NCI-H146 (cell line): ENCODE data around the gene KCNQ1OT1.

Source experiments
- DNase-seq: peaks from one replicate; lab custom pipeline; 2025; lab: John Stamatoyannopoulos, UW

KCNQ1OT1 gene

DNA sequence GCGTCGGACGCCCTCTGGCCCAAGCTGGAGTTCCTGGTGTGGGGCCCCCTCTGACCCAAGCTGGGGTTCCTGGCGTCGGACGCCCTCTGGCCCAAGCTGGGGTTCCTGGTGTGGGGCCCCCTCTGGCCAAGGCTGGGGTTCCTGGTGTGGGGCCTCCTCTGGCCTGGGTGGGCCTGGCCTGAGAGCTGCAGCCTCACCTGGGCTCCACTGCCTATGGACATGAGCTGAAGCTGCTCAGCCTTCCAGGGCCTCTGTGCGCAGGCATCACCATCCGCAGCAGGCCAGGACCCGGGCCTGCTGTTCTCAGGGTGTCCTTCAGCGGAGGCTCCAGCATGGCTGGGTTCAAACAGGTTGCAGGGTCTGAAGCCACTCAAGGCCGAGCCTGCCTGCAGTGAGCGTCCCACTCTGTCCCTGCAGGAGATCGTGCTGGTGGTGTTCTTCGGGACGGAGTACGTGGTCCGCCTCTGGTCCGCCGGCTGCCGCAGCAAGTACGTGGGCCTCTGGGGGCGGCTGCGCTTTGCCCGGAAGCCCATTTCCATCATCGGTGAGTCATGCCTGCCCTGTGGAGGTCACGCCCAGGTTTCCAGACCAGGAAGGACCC, 129.5 kb downstream of the KCNQ1OT1 start:
- DNase-seq, result no peak

DNA sequence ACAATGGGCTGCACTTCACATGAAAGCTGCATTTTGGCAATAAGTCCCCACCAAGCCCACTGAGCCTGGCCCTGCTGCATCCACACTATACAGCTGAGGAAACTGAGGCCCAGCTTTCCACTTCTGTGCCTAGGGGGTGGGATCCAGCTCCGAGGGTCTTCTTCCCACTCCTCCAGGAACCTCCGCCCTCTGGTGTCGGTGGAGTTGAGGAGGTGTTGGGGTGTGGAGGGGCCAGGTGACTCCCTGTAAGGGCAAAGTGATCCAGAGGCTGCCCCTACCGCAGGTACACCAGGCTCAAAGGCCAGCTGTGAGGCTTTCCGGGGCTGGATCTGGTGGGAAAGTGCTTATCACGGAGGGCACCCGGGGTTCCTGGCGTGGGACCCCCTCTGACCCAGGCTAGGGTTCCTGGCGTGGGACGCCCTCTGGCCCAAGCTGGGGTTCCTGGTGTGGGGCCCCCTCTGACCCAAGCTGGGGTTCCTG, 130.0 kb downstream of the KCNQ1OT1 start:
- DNase-seq, result no peak

DNA sequence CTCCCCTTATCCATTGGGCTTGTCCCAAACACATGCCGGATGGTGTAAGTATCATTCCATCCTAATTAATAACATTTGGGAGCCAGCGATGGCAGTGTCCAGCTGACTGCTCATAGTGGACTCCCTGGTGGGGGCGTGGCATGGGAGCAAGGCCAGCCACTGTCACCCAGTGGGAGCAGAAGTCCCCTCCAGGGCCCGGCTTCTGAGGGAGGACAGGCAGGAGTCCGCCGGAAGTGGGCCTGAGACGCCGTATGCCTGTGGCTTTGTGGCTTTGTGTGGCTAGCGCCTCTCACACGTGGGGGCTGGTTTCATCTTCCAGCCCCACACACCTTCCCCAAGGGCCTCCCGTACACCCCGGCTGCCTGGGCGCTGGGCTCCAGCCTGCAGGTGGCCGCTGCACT, 130.5 kb downstream of the KCNQ1OT1 start:
- DNase-seq, result no peak

DNA sequence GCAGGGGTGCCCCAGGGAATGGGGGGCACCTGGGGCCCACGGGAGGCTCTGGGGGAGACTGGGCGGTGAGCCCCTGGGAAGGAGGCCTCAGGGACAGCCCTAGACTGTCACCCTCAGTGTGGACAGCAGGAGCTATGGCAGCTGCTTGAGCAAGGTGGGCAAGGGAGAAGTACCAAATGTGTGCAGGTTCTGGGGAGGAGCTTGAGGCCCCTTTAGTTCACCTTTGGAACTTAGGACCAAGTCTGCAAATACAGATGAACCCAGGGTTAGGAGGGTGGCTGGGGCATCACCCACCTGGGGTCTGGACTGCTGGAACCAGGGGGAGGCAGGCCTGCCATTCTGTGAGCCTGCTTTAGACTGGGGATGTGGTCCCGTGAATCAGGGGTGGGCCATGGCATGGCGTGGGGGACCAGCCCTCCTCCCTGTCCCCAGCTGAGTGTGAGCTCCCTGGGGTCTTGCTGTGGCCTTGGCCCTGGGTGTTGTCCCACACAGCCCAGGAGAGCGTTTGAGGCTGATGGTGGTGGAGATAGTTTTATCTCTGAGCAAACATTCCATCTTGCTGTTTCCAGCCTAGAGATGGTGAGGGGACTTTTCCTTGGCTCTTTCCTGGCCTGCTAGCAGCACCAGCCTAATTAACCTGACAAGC, 132.6 kb downstream of the KCNQ1OT1 start:
- DNase-seq, result no peak

DNA sequence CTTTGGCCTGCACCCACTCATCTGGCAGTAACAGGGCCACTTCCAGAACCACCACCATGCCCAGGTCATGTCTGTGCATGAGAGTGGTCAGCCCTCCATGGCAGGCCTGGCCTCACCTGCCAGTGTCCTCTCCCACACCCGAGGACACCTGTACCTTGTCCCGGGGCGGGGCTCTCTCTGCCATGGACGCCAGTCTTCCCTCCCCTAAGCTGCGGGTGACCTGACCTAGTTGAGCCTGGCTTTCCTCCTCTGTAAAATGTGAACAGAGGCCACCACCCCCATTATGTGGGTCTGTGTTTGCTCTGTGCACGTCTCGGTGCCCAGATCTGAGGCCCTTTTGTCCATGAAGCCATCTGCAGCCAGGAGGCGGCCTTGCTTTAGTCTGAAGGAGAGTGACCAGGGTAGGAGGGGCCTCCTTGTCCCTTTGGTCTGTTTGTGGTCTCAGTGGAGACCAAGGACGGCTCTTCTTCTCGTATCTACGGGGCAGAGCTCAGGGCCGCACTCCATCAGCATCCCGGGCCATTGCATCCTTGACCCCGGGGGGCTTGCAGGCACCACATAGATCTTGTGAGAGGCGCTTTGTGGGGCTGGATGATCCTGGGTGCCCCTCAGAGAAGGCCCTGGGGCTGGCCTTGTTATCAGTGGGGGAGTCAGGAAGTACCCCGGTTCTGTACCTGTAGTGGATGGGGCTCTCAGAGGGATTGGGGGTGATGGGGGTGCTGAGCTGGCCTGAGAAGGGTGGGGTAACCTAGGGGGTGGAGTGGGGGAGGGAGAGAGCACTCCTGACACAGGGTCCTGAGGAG, 133.4 kb downstream of the KCNQ1OT1 start:
- DNase-seq, result no peak

DNA sequence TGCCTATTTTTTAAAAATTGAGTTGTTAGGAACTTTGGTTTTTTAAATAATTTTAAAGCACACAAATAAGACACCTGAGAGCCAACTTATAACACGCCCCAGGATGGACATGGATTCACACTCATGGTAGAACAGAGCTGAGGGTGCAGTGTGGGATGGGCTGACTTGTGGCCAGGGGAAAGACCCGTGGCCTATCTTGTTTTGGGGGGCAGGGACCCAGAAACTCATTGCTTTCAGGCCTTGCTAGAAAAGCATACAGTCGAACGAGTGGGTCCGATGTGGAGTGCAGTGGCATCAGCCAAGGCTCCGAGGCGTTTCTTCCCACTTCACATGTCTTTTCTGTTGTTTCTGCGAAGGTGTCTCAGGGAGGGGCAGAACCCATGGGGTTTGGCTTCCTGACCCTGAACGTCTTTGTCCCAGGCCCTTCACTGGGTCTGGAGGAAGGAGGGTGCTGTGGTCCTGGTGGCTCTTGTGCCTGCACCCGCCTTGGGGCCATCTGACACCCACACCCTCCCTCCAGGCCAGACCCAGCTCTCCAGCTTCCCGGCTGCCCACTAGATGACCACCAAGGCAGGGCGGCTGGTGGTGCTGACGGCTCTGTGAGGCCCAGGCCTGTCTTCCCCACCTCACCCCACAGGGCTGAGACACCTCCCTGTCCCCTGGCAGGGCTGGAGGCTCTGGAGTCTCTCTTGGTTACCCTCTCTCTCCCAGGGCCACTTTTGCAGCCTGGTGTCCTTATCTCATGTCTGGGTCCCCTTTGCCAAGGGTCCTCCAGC, 134.2 kb downstream of the KCNQ1OT1 start:
- DNase-seq, result no peak

DNA sequence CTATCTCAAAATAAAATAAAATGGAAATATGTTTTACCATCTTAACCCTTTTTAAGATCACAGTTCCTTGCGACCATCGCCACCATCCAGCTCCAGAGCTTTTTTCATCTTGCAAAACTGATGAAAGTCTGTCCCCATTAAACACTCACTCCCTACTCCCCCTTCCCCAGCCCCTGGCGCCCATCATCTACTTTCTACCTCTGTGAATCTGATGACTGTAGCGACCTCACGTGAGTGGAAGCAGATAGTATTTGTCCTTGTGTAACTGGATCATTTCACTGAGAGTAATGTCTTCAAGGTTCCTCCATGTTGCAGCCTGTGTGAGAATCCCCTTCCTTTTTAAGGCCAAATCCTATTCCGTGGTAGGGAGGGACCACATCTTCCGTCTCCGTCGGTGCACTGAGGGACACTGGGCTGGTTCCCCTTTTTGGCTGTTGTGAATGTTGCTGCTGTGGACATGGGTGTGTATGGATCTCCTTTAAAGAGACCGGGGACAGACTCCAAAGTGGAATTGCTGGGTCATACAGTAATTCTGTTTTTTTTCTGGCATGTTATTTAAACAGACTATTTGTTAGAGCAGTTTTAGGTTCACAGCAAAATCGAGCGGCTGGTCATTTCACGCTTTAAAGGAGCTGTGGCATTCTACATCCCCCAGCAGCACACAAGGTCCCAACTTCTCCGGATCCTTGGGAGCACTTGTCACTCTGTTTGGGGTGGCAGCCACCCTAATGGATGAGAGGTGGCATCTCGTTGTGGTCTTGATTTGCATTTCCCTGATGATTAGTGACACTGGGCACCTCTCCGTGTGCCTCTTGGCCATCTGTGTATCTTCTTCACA, 135.0 kb downstream of the KCNQ1OT1 start:
- no peak for DNase-seq

DNA sequence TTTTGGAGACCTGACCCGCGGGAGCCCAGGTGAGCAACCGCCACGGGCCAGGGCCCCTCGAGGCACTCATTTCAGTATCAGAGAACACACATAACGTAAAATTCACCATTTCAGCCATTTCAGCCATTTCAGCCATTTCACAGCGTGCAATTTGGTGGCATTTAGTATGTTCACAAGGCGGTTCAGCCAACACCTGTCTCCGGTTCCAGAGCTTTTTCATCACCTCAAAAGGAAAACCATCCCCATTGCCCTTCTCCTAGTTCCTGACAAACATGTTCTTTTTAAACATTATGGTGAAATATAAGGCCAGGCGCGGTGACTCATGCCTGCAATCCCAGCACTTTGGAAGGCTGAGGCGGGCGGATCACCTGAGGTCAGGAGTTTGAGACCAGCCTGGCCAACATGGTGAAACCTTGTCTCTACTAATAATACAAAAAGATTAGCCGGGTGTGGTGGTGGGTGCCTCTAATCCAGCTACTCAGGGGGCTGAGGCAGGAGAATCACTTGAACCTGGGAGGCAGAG, 135.7 kb downstream of the KCNQ1OT1 start:
- DNase-seq, result no peak

DNA sequence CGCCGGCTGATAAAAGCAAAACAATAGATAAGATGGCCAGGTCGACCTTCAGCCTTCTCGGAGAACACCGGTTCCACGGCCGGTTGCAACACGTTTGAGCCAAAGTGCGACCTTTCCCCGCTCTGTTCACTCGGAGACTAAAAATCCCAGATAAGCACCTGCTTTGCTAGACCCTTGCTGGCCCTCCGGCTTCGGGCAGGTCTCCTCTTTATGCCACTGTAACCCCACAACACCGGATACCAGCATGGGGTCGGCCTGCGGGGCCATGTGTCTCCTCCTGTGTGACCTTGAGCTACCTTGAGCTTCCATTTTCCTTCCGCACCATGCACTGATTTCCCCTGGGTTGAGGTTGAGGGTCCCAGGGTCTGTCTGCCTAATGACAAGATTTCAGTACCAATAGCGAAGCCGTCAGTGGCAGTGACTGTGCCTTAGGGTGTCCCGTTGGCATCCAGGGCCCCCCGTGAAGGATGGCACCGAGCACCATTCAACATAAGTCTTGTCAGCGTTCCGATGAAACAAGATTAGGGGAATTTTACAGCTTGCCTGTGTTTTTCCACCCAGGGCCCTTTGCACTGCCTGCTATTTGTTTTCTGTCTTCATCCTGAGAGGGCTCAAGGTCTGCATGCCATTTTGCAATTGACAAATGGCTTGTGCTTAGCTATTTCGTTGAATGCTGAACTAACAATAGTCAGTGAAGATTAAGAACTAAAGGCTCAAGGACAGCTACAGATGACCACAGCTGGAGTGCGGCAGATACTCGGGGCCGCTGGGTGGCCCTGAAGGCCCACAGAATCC, 136.4 kb downstream of the KCNQ1OT1 start:
- no peak for DNase-seq

DNA sequence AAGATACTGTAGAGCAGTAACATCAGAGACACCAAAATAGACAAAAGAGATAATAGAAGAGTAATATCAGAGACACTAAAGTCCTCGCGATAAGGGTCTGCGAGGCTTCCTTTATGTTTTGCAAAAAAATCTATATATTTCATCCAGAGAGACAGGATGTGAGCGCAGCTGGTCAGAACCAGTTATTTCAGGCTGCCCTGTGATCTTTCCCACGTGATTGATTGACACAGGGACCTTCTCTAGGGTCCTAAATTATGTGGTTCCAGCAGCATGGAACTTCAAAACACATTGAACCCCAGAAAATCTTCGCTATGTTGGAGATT, 136.9 kb downstream of the KCNQ1OT1 start:
- DNase-seq, result no peak

DNA sequence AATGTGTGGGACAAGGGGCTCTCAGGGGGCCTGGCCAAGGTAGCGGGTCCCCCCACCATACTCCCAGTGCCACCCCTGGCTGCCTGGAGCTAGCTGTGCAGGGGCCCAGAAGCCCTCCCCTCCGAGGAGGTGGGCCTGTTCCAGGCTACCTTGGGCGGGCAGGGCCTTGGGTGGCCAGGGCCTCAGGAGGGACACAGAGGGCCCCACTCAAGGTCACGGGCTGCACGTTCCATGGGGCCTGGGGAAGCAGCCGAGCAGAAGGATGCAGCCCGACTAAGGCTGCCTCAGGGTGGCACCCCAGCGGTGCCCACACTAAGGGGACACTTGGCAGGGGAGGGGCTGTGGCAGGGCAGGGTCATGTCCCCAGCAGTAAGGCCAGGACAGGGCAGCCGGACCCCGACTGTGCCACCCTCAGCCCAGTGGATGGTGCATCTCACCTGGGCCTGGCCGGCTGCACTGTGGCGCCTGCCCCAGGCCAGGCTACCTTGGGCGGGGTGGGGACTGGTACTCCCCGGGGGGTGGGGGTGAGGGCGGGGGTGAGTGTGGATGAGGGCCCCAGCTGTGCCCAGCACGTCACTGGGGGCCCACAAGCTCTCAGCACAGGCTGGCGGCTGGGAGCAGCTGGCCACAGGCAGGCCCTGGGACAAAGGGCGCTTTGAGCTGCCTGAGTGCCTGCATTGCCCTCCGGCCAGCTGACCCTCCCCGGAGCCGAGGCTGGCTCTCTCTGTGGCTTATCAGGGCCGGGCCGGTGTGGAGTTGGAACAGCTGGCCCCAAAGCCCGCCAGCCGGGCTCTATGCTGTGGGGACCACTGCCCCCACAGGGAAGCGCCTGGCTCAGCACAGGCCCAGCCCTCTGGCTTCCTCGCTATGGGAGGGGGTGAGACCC, 137.9 kb downstream of the KCNQ1OT1 start:
- no peak for DNase-seq

DNA sequence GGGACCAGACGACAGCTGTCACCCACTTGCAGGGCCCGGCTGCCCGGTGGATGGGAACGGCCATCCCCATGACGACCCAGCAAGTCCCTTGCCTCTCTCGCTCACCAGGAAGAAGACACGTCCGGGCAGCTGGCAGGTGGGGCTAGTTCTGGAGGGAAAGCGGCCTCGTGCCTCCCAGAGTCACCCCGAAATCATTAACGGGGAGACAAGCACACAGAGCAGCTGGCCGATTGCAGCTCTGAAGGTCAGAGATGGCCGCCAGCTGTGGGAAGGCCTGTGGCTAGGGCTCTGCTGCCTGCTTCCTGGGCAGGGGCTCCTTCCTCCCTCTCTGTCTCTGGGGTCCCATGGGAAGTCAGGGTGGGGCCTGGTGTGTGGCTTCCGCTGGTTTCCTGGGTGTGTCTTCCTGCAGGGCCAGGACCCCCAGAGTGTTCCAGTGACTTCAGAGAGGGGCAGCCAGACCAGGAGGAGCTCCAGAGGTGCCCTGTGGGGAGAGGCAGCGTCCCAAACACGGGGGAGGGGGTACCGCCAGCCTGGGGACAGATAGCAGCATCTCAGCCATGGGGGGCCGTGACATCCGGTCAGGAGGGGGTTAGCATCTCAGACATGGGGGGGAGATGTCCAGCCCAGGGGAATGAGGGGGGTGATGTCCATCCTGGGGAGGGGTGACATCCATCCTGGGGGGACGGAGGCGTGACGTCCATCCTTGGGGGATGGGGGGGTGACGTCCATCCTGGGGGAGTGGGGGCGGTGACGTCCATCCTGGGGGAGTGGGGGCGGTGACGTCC, 140.1 kb downstream of the KCNQ1OT1 start:
- no peak for DNase-seq

DNA sequence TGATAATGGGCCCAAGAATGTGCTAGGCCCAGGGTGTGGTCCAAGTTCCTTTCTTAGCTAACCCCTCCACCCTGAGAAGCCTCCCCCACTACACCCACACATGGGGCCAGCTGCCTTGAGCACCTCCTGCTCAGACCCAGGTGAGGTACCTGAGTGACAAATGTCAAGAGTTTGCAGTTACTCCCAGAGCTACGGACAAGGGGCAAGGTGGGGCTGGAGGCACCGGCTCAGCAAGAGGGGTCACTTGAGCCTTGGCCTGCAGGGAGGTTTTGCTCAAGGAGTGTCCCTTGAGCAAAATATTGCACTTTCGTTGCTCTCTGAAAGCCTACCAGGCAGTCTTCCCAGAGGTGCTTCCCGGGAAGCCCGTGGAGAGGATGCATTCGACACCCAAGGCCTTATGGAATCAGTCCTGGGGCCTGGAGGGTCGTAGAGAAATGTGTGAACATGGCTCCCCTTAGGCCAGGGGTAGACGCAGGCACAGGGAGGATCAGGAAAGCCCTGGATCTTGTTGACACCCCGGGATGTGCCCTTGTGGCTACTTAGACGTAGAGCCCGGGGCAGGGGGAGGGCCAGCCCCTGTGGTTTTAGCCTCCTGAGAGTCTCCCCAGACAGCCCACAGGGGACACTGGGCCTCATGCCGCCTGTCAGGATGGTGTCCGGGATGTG, 140.8 kb downstream of the KCNQ1OT1 start:
- no peak for DNase-seq

DNA sequence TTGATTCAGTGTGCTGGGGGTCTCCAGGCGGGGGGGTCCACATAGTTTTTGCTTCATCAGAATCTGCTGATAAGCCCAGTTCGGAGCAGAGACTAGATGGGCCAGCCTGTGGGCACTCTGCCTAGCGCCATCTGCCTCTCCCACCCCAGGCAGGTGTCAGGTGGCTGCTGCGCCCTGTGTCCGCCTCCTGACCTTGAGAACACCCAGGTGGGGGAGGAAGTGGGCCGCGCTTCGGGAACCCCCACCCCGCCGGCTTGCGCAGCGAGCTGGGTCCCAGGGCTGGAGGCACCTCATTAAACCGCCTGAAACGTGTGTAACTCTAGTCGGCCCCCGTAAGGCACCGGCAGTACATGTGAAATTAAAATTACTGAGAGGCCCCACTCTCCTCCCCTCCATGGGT, 141.4 kb downstream of the KCNQ1OT1 start:
- DNase-seq, result no peak
